ENCODE measurements around the gene VWCE. TPM values are rescaled to one million over a fixed set of nuclear protein-coding genes. Genes with fewer than 3 reads are reported as not detected.

Gene VWCE
- total and polyA plus RNA-seq, 10 of the 15 experiments (the other 5 are each of a cell fraction or from before 2014, with no cell fraction given): 0.10 to 4.9 (median 2.4) TPM

GRCh38 chr11:61297746-61298145, 2.6 kb upstream of the VWCE start (continued):
- TF ChIP-seq RELB (IDR thresholded peaks at IDR 0.05; ENCODE audit: low read depth) (peak; percentile 49; the same call in 1 of the 2 replicates), BCLAF1 (IDR thresholded peaks at IDR 0.05) (no peak), E2F4 (IDR thresholded peaks at IDR 0.05; ENCODE audit: low read depth, low read length) (no peak), SREBF2 (IDR thresholded peaks at IDR 0.05; ENCODE audit: low read length) (no peak), MYC (IDR thresholded peaks at IDR 0.05; ENCODE audit: insufficient read depth, insufficient read length, insufficient replicate concordance, low read length, severe bottlenecking) (no peak), BCL3 (IDR thresholded peaks at IDR 0.05; ENCODE audit: borderline replicate concordance, insufficient read depth, low read depth, low read length, poor library complexity, severe bottlenecking) (no peak), RCOR1 (conservative IDR thresholded peaks at IDR 0.05; ENCODE audit: low read depth, low read length) (no peak), MEF2A (IDR thresholded peaks at IDR 0.05; ENCODE audit: insufficient read depth, low read depth, low read length) (no peak), PKNOX1 (IDR thresholded peaks at IDR 0.05) (no peak), REST (IDR thresholded peaks at IDR 0.05; ENCODE audit: low read depth, low read length) (no peak), CBFB (IDR thresholded peaks at IDR 0.05; ENCODE audit: low read depth) (peak; percentile 50; the same call in 1 of the 2 replicates), ATF7 (IDR thresholded peaks at IDR 0.05; ENCODE audit: low read depth) (no peak), BMI1 (IDR thresholded peaks at IDR 0.05; ENCODE audit: borderline replicate concordance) (no peak), RUNX3 (IDR thresholded peaks at IDR 0.05; ENCODE audit: low read length) (peak; percentile 87), EED (IDR thresholded peaks at IDR 0.05; ENCODE audit: low read depth) (no peak), NR2F1 (conservative IDR thresholded peaks at IDR 0.05) (no peak), ETV6 (conservative IDR thresholded peaks at IDR 0.05 in 1 of 2, IDR thresholded peaks at IDR 0.05 in 1 of 2; ENCODE audit: borderline replicate concordance in 1 of 2, low read depth in 1 of 2) (no peak), EGR1 (IDR thresholded peaks at IDR 0.05; ENCODE audit: borderline replicate concordance in 1 of 2, low read depth in 2 of 2, low read length in 2 of 2) (0 out of 3 replicates have a peak, but pooled peaks of 1 of the 2 experiments have one; percentile 8)
